ENCODE measurements around the gene POLR1E. TPM values are rescaled to one million over a fixed set of nuclear protein-coding genes. Genes with fewer than 3 reads are reported as not detected.
A peak's percentile ranks its signal among the peaks of the same experiment; 100 is the strongest.

POLR1E gene
- total and polyA plus RNA-seq, 10 of the 15 experiments (the other 5 are each of a cell fraction or from before 2014, with no cell fraction given): 13.7 to 71.3 (median 50.4) TPM

DNA sequence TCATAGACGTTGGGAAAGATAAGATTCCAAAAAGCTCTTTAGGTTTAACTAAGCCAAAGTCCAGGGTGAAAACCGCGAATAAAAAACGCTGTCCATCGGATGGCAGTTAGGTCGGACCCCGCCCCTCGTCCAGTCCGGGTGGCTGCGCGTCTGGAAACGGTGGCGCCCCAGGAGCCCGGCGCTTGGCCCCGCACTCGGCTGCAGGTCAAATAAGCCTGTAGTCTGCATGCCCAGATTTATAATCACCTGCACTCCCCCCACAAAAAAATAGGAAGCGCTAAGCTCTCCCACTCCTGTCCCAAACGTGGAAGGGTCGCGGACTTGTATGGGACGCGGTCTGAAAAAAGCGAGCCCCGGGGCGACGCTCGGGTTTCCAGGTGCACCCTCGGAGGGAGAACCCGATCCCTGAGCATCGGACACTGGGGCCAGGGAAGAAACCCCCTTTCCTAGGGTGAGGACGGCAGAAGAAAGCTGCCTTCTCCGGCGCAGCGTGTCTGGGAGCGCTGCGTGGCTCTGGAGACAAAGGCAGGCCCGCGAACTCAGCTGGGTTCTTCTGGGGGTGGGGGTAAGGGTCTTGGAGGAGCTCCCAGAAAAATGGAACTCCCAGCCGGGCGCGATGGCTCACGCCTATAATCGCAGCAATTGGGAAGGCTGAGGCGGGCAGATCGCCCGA is 19.6 kb upstream of the POLR1E start (continued):
- TF ChIP-seq, protein P1, sequence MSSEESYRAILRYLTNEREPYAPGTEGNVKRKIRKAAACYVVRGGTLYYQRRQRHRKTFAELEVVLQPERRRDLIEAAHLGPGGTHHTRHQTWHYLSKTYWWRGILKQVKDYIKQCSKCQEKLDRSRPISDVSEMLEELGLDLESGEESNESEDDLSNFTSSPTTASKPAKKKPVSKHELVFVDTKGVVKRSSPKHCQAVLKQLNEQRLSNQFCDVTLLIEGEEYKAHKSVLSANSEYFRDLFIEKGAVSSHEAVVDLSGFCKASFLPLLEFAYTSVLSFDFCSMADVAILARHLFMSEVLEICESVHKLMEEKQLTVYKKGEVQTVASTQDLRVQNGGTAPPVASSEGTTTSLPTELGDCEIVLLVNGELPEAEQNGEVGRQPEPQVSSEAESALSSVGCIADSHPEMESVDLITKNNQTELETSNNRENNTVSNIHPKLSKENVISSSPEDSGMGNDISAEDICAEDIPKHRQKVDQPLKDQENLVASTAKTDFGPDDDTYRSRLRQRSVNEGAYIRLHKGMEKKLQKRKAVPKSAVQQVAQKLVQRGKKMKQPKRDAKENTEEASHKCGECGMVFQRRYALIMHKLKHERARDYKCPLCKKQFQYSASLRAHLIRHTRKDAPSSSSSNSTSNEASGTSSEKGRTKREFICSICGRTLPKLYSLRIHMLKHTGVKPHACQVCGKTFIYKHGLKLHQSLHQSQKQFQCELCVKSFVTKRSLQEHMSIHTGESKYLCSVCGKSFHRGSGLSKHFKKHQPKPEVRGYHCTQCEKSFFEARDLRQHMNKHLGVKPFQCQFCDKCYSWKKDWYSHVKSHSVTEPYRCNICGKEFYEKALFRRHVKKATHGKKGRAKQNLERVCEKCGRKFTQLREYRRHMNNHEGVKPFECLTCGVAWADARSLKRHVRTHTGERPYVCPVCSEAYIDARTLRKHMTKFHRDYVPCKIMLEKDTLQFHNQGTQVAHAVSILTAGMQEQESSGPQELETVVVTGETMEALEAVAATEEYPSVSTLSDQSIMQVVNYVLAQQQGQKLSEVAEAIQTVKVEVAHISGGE (CRISPR knock-in tag; IDR thresholded peaks at IDR 0.05): no peak
- no peak; the same call in 1 of the 2 replicates for TF ChIP-seq FOXM1 (IDR thresholded peaks at IDR 0.05; ENCODE audit: low read depth, low read length)
- TF ChIP-seq, protein P2, sequence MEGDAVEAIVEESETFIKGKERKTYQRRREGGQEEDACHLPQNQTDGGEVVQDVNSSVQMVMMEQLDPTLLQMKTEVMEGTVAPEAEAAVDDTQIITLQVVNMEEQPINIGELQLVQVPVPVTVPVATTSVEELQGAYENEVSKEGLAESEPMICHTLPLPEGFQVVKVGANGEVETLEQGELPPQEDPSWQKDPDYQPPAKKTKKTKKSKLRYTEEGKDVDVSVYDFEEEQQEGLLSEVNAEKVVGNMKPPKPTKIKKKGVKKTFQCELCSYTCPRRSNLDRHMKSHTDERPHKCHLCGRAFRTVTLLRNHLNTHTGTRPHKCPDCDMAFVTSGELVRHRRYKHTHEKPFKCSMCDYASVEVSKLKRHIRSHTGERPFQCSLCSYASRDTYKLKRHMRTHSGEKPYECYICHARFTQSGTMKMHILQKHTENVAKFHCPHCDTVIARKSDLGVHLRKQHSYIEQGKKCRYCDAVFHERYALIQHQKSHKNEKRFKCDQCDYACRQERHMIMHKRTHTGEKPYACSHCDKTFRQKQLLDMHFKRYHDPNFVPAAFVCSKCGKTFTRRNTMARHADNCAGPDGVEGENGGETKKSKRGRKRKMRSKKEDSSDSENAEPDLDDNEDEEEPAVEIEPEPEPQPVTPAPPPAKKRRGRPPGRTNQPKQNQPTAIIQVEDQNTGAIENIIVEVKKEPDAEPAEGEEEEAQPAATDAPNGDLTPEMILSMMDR (IDR thresholded peaks at IDR 0.05 in 2 of 3, conservative IDR thresholded peaks at IDR 0.05 in 1 of 3; ENCODE audit: control insufficient read depth in 2 of 3, extremely low read depth in 1 of 3, insufficient read depth in 1 of 3, low read depth in 3 of 3, low read length in 3 of 3): no peak
- TF ChIP-seq EZH2 (IDR thresholded peaks at IDR 0.05; ENCODE audit: borderline replicate concordance, control insufficient read depth, low read depth, low read length): no peak
- TF ChIP-seq, protein P3, sequence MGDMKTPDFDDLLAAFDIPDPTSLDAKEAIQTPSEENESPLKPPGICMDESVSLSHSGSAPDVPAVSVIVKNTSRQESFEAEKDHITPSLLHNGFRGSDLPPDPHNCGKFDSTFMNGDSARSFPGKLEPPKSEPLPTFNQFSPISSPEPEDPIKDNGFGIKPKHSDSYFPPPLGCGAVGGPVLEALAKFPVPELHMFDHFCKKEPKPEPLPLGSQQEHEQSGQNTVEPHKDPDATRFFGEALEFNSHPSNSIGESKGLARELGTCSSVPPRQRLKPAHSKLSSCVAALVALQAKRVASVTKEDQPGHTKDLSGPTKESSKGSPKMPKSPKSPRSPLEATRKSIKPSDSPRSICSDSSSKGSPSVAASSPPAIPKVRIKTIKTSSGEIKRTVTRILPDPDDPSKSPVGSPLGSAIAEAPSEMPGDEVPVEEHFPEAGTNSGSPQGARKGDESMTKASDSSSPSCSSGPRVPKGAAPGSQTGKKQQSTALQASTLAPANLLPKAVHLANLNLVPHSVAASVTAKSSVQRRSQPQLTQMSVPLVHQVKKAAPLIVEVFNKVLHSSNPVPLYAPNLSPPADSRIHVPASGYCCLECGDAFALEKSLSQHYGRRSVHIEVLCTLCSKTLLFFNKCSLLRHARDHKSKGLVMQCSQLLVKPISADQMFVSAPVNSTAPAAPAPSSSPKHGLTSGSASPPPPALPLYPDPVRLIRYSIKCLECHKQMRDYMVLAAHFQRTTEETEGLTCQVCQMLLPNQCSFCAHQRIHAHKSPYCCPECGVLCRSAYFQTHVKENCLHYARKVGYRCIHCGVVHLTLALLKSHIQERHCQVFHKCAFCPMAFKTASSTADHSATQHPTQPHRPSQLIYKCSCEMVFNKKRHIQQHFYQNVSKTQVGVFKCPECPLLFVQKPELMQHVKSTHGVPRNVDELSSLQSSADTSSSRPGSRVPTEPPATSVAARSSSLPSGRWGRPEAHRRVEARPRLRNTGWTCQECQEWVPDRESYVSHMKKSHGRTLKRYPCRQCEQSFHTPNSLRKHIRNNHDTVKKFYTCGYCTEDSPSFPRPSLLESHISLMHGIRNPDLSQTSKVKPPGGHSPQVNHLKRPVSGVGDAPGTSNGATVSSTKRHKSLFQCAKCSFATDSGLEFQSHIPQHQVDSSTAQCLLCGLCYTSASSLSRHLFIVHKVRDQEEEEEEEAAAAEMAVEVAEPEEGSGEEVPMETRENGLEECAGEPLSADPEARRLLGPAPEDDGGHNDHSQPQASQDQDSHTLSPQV (IDR thresholded peaks at IDR 0.05): no peak
- TF ChIP-seq MTA2 (IDR thresholded peaks at IDR 0.05; ENCODE audit: low read depth): no peak
- no peak for TF ChIP-seq NRF1 (conservative IDR thresholded peaks at IDR 0.05; ENCODE audit: low read depth, low read length)
- no peak for TF ChIP-seq SREBF2 (IDR thresholded peaks at IDR 0.05; ENCODE audit: low read length)
- no peak for TF ChIP-seq TAF1 (IDR thresholded peaks at IDR 0.05; ENCODE audit: borderline replicate concordance, low read depth, low read length)
- peak; percentile 13 for TF ChIP-seq MXI1 (IDR thresholded peaks at IDR 0.05; ENCODE audit: low read depth, low read length)
- no peak; the same call in 1 of the 2 replicates for TF ChIP-seq ZNF217 (IDR thresholded peaks at IDR 0.05)
- TF ChIP-seq, protein P4, sequence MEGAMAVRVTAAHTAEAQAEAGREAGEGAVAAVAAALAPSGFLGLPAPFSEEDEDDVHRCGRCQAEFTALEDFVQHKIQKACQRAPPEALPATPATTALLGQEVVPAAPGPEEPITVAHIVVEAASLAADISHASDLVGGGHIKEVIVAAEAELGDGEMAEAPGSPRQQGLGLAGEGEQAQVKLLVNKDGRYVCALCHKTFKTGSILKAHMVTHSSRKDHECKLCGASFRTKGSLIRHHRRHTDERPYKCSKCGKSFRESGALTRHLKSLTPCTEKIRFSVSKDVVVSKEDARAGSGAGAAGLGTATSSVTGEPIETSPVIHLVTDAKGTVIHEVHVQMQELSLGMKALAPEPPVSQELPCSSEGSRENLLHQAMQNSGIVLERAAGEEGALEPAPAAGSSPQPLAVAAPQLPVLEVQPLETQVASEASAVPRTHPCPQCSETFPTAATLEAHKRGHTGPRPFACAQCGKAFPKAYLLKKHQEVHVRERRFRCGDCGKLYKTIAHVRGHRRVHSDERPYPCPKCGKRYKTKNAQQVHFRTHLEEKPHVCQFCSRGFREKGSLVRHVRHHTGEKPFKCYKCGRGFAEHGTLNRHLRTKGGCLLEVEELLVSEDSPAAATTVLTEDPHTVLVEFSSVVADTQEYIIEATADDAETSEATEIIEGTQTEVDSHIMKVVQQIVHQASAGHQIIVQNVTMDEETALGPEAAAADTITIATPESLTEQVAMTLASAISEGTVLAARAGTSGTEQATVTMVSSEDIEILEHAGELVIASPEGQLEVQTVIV (IDR thresholded peaks at IDR 0.05; ENCODE audit: borderline replicate concordance, partially characterized antibody): no peak
- no peak for TF ChIP-seq CBX3 (IDR thresholded peaks at IDR 0.05; ENCODE audit: borderline replicate concordance, low read depth)
- TF ChIP-seq, protein P5, sequence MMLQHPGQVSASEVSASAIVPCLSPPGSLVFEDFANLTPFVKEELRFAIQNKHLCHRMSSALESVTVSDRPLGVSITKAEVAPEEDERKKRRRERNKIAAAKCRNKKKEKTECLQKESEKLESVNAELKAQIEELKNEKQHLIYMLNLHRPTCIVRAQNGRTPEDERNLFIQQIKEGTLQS (IDR thresholded peaks at IDR 0.05; ENCODE audit: borderline replicate concordance, extremely low read depth, low read depth, low read length): no peak
- TF ChIP-seq NR2F1 (conservative IDR thresholded peaks at IDR 0.05): peak; percentile 57; the same call in 1 of the 2 replicates
- TF ChIP-seq NFYA (IDR thresholded peaks at IDR 0.05; ENCODE audit: borderline replicate concordance, low read depth, low read length): no peak

Data from GM12878 (cell line).